ENCODE results near the gene THBS1.

GRCh38 chr15:39585389-39585841 is 4.5 kb downstream of the THBS1 start:
- no peak for TF ChIP-seq POLR2AphosphoS5 (IDR thresholded peaks at IDR 0.05)
- TF ChIP-seq CTCF (IDR thresholded peaks at IDR 0.05): no peak
- no peak for TF ChIP-seq EP300 (IDR thresholded peaks at IDR 0.05)
- TF ChIP-seq POLR2A (IDR thresholded peaks at IDR 0.05): no peak

Data from suprapubic skin (tissue), 4 donors.